Forelimb muscle (tissue), 1 donor: ENCODE measurements around the gene PCID2. TPM values are rescaled to one million over a fixed set of nuclear protein-coding genes. Genes with fewer than 3 reads are reported as not detected.
A peak's percentile ranks its signal among the peaks of the same experiment; 100 is the strongest.
"Not testable (repeated sequence)": the region's sequence is repeated elsewhere in the genome, so short reads cannot be mapped to it uniquely, and the experiment has no call there.

Experiments
- DNase-seq: peaks from one replicate; pipeline ENCODE4 v3.0.0-alpha.2; 2013; ENCODE audit warnings: low read depth
- polyA plus RNA-seq: library from polyadenylated mRNA; unstranded; fragments of 120-200 nt; gene quantifications from one replicate; pipeline ENCODE4 v1.2.1, GENCODE V29; 2013; ENCODE audit not compliant: insufficient read length

The PCID2 gene
- polyA plus RNA-seq, 1 donor, result 39.9 TPM

DNA sequence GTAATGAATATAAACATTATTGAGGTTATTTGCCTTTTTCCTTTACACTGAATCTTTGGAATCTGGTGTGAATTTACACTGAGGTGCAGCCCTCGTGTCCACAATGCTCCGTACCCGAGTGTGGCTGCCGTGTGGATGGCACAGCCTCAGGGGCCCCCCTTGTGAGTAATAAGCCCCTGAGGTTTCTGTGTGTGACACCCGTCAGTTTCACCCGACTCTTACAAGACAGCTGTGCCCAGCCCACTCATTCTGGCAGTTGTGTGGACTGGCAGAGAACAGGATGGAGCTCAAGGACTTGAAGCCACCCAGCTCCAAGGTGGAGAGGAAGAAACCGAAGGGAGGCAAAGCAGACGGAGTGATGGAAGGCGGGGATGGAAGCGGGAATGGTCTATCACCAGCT is 42.2 kb downstream of the PCID2 start:
- no peak for DNase-seq

DNA sequence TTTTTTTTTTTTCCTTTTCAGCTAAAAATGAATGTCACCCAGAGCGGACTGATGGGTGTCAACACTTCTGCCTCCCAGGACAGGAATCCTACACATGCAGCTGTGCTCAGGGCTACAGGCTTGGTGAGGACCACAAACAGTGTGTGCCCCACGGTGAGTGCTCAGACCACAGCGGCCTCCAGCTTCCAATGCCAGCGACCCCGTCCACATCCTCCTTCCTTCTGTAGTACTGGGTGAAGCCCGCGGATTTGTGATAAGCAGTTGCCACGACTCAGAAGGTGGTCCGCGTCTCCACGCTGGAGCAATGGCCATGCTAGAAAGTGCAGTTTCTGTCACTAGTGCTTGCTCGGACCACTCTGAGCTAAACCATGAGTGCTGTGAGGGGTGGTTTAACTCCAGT is 44.0 kb downstream of the PCID2 start:
- no peak for DNase-seq

DNA sequence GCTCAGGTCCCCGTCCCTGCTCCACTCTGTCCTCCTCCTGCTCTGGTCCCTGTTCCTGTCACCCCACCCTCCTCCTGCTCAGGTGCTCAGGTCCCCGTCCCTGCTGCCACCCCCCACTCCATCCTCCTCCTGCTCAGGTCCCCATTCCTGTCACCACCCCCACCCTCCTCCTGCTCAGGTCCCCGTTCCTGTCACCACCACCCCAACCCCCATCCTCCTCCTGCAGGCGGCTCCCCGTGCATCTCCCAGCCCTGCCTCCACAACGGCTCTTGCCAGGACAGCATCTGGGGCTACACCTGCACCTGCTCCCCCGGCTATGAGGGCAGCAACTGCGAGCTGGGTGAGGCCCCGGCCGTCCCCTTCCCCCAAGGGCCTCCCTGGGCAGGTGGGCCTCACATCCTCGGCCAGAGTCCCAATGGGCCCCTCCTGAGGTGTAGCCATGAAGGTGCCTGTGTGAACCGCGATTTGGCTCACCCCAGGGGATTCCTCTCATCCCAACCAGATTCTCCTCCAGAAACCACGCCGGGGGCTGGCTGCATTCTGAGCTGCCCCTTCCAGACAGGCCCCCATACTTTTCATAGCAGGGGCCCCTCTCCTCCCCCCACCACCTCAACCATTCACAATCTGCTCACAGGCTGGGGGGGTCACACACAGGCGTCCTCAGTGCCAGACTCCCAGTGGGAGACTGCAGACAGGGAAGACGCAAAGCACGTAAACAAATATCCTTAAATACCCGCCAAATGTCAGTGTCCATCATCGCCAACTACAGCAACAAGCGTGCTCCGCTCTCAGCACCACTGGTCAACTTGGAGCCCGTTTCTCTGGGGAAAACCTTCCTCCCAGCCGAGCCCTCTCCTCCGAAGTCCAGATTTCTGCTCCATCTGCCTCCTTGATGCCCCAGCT is 45.4 kb downstream of the PCID2 start:
- no peak for DNase-seq

DNA sequence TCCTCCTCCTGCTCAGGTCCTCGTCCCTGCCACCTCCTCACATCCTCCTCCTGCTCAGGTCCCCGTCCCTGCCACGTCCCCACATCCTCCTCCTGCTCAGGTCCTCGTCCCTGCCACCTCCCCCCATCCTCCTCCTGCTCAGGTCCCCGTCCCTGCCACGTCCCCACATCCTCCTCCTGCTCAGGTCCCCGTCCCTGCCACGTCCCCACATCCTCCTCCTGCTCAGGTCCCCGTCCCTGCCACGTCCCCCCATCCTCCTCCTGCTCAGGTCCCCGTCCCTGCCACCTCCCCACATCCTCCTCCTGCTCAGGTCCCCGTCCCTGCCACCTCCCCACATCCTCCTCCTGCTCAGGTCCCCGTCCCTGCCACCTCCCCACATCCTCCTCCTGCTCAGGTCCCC is 46.5 kb downstream of the PCID2 start:
- DNase-seq, result not testable (repeated sequence)

DNA sequence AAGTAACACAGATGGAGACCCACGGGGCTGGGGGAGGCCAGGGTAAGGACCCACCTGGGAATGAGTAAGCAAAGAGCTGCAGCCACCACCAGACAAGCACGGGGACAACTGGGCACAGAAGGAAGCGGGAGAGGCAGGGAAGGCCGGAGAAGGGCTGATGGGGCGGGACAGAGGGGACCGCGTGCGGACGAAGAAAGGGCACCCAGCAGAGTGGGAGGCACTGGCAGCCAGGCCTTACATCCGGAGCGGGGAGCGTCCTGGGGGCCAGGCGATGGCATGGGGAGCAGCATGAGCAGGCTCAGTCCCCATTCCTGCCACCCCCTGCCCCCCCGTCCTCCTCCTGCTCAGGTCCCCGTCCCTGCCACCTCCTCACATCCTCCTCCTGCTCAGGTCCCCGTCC is 47.0 kb downstream of the PCID2 start:
- no peak for DNase-seq

DNA sequence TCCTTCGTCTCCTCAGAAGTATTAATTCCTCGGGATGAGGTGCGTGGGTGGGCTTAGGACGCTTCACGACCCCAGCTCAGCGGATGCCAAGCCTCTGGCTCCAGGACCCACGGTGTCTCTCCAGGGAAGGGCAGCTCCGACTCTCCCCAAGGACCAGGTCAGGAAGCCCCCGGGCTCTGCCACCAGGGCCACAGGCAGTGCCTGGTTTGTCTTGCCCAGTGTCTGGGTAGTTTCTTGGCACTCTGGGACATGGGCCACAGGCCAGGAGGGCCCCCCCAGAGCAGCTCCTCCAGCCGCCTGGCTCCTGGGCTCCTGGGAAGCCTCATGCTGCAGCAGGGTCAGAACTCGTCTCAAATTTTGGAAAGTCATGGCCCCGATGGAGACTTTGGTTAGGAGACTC is 47.5 kb downstream of the PCID2 start:
- DNase-seq, result no peak

DNA sequence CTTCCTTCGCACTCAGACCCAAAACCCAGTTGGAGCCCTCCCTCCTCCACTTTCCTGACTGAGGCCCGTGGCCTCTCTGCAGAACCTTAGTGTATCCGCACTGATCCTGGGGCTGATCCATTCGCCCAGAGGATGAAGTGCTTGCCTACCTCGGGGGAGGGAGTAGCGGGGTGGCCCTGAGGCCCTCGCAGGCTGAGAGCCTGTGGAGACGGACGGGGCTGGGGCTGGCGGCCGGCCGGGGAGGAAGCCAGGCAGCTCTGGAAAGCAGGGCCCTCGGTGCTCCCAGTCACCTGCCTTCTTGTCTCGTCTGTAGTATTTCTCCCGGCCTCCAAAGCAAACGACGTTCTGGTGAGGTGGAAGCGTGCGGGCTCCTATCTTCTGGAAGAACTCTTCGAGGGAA is 48.8 kb downstream of the PCID2 start:
- DNase-seq, result no peak

DNA sequence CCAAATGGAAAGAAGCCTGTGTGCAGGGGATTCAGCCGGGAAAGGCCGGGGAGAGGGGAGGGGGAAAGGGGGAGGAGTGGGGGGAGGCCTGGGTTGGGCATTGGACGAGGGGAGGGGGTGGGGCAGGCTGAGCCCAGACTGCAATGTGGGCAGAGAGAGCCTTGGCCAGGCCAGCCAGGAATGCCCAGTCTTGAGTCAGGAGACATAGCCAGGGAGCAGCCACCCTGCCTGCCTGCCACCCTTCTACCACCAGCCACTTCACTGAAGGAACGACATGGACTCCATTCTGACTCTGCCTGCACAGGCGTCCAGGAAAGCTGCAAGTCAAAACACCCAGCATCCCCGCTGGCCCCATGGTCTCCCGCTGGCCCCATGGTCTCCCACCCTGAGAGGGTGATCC is 49.5 kb downstream of the PCID2 start:
- no peak for DNase-seq

DNA sequence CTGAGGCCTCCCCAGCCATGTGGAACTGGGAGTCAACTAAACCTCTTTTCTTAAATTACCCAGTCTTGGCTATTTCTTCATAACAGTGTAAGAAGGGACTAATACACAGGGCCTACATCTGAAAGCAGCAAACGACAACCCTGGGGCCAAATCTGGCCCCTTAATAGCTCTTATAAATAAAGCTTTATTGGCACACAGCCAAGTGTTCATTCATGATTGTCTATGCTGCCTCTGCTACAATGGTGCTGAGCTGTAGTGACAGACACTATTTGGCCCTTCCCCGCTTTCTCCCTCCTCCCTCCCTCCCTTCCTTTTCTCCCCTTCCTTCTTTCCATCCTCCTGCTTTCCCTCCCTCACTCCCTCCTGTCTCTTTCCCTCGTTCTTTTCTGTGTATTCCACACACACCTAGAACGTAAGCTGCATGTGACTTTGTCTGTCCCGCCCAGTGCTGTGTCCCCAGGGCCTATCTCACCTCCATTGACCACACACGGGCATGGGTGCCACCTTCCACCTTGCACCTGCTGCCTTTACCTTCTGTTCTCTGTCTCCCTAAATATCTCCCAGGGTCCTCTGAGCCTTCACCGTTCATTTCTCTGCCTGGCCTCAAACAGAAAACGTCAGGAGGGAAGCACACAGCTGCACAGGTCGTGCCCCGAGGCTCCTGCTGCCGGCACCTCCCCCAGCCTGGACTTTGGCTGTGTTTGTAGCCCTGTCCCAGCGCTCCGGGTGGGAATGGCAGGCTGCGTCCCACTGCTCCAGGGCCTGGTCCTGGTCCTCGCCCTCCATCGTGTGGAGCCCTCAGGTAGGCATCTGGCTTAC is 50.3 kb downstream of the PCID2 start, which contains the start of gene PROZ:
PROZ (plus strand) TSS at position 720 of the 819 bp plus-strand sequence; CDS start at position 733, 13 bp downstream.
- no peak for DNase-seq

DNA sequence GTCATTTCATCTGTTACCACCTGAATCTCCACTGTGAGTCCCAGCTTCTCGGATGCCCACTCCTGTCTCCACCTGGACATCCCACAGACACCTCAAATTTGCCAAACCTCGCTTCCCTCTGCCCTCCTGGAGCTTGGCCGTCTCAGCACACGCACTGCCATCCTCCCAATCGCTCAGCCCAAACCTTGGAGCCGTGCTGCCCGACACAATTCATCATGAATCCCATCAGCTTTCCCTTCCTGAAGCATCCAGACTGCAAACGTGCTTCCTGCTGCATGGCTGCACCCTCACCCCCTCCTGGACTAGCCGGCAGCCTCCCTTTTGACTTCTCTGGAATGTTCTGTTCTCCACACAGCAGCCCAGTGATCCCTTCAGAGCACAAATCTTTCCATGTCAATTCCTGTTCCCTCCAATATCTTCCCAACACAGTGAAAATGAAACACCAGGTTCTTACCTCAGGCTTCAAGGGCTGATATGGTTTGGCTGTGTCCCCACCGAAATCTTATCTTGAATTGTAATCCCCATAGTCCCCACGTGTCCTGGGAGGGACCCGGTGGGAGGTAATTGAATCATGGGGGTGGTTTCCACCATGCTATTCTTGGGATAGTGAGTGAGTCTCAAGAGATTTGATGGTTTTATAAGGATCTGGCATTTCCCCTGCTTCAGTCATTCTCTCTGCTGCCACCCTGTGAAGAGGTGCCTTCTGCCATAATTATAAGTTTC is 51.1 kb downstream of the PCID2 start:
- DNase-seq, result no peak

DNA sequence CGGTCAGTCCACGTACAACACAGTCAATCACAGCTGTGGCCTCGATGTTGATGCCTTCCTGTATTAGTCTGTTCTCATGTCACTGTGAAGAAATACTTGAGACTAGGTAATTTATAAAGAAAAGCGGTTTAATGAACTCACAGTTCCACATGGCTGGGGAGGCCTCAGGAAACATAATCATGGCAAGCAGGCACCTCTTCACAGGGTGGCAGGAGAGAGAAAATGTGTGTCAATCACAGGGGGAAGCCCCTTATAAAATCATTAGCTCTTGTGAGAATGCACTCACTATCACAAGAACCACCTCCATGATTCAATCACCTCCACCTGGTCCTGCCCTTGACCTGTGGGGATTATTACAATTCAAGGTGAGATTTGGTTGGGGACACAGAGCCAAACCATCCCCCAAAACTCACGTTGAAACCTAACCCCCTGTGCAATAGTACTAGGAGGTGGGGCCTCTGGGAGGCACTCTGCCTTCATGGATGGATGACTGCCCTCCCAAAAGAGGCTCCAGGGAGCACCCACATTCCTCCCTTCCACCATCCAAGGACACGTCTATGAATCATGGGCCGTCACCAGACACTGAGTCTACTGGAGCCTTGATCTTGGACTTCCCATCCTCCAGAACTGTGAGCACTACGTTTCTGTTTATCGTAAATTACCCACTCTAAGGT is 52.4 kb downstream of the PCID2 start:
- DNase-seq, result no peak

DNA sequence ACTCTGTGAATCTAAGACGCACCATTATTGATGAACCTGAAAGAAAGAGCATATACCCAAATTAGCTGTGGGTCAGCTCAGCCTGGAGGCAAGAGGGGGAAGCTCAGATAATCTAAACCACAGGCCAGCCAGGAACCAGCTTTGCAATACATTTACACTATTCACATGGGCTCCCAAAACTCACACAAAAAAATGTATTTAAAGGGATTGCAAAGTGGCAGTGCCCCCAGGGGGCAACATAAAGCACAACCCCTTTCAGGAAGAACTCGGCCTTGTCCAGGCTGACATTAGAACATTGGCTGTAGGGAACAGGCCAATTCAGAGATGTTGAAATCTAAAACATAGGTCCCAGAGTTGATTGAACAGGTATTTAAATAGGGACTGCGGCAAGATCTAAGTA is 53.3 kb downstream of the PCID2 start:
- no peak for DNase-seq

DNA sequence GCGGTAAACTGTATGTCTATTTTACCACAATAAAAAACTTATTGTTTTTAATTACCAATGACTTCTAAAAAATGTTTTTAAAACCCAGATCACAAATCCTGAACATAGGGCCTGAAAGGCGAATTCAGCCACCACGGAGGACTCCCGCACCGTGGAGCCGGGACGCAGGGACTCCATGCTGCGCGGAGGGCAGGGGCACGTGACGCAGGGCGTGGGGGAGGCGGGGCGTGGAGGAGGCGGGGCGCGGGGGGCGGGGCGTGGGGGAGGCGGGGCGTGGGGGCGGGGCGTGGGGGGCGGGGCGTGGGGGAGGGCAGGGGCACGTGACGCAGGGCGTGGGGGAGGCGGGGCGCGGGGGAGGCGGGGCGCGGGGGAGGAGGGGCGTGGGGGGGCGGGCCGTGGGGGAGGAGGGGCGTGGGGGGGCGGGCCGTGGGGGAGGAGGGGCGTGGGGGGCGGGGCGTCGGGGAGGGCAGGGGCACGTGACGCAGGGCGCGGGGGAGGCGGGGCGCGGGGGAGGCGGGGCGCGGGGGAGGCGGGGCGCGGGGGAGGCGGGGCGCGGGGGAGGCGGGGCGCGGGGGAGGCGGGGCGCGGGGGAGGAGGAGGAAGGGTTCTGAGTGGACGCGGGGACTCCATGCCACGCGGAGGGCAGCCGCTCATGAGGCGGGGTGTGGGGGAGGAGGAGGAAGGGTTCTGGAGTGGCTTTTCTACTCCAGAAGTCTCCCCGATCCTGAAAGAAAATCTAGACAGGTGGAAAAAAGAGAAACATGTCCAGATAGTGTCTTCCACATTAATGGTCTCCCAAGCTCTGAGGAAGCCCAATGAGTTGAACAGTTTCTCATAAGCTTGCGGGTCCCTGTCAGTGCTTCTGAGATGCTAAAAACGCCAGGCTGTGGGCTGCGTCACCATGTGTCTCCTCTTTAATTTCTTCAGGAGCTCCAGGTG is 54.4 kb downstream of the PCID2 start:
- DNase-seq, result peak; percentile 24

DNA sequence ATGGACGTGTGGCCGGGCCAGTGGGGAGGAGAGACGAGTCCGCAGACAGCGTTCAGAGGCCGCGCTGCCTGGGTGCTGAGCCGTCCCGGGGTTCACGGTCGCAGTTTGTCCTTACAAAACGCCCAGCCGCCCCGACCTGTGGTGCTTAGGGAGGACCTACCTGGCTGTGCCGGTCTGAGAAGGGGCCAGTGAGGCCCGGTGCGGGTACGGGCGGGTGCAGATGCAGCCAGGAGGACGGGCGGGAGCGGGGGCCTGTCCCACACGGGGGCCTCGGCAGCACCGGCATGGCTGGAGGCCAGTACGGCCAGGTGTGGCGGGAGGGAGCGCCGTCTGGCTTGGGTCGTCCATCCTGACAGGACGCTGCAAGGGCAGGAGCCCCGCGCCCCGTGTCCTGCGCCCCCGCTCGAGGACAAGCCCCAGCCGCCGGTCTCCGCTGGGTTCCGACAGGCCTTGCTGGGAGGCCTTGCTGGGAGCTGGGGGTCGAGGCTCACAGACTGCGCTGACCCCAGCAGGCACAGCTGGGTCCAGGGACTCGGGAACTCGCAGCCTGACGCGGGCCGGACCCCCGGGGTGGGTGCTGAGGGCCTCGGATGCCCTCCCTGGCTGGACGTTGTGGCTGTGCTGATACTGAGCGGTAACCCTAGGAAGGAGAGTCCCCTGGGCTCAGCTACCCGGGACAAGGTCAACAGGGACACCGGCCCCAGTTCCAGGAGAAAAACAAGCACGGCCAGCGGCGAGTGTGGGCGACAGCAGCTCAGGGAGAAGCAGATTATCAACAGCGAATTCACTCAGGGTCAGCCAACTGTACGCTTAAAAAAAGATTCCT is 55.3 kb downstream of the PCID2 start:
- no peak for DNase-seq

DNA sequence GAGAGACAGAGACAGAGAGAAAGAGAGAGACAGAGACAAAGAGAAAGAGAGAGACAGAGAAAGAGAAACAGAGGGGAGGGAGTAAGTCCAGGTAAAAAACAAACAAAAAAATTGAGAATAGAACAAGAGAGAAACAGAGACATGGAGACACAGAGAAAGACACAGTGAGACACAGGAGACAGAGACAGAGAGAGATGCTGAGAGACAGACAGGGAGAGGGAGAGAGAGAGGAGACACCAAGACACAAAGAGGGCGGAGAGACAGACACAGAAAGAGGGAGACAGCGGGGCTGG is 55.8 kb downstream of the PCID2 start:
- DNase-seq, result no peak

DNA sequence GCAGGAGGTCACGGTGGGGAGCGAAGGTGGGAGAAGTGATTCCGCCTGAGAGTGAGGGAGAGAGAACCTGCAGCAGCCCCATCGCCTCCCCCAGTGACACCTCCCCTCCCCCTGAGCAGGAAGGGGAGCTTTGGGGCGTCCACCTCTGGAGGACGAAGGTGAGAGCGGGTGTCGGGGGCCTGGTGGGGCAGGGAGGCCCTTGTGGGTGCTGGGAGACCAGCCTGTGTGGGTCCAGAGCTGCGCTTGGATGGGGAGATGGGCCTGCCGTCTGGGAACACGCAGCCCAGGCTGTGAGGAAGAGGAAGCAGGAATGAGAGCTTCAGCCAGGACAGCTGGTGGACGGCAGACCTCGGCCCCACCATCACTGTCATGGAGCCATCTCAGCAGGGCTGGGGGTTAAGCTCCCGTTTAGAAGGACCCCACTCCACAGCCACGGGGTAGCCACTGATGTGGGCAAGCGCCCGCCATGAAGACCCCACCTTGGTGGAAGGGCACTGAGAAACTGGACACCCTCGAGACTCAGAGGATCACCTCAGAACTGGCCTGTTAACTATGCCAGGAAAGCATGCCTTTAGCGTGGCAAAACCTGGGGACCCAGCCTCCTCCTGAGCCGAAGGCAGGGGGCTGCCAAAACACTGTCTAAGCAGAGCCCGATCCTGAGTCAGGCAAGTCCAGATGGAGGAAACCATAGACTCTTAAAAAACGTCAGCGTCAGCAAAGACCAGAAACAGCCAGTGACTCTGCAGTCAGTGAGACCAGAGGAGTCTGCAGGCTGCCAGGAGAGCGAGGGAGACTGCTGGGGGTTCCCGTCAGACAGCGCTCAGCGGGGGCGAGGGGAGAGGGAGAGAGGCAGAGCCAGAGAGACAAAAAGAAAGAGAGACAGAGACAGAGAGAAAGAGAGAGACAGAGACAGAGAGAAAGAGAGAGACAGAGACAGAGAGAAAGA is 56.5 kb downstream of the PCID2 start:
- DNase-seq, result peak; percentile 26

DNA sequence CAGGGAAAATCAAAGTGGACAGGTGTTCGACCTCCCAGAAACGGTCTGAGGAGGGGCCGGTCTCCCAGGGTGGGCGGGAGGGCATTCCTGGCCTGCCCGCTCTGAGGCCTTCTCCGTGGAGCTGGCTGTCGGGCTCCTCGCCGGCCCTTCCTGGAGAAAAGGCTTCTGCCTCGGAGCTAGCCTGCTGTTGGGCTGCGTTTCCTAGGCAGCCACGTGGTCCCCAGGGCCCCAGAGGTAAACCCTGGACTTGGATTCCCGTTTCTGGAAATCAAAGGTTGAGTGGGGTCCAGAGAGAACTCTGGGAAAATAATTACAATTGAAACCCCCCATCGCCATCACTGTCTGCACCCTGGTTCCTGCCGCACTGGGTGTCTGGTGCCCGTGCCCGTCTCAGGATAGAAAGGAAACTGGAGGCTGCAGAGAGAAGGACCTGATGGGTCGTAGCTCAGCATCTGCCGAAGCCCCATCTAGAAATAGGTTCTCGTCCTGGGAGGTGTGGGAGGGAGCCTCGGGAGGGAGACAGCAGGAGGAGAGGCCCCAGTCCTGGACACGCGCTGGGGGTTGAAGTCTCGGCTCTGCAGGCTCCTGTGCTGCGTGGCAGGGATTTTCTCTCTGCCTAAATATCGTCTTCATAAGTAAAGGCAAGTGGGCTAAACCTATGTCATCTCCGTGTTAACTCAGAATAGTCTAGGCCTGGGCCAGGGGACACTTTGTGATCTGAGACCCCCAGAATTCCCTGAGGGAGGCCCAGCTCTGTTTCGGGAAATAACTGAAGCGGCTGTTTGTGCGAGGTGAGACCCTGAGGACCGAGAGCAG is 57.7 kb downstream of the PCID2 start:
- DNase-seq, result no peak
